Muscle of back (tissue), 11 donors: ENCODE measurements around the gene TRIM44. TPM values are rescaled to one million over a fixed set of nuclear protein-coding genes. Genes with fewer than 3 reads are reported as not detected.
A peak's percentile ranks its signal among the peaks of the same experiment; 100 is the strongest.
"Not testable (repeated sequence)": the region's sequence is repeated elsewhere in the genome, so short reads cannot be mapped to it uniquely, and the experiment has no call there.

Experiments
- DNase-seq, 3 donors: peaks; one replicate each; pipeline versions ENCODE4 v3.0.0 to v3.0.0-alpha.2; 2013
- polyA plus RNA-seq, 10 donors: library from polyadenylated mRNA; unstranded; fragments of 120-200 nt; gene quantifications; one replicate each; pipeline ENCODE4 v1.2.1, GENCODE V29; 2013; ENCODE audit not compliant: insufficient read length in 10 of 10

TRIM44 gene
- polyA plus RNA-seq, 10 donors = 35.9 to 45.9 (median 43.1) TPM

DNA sequence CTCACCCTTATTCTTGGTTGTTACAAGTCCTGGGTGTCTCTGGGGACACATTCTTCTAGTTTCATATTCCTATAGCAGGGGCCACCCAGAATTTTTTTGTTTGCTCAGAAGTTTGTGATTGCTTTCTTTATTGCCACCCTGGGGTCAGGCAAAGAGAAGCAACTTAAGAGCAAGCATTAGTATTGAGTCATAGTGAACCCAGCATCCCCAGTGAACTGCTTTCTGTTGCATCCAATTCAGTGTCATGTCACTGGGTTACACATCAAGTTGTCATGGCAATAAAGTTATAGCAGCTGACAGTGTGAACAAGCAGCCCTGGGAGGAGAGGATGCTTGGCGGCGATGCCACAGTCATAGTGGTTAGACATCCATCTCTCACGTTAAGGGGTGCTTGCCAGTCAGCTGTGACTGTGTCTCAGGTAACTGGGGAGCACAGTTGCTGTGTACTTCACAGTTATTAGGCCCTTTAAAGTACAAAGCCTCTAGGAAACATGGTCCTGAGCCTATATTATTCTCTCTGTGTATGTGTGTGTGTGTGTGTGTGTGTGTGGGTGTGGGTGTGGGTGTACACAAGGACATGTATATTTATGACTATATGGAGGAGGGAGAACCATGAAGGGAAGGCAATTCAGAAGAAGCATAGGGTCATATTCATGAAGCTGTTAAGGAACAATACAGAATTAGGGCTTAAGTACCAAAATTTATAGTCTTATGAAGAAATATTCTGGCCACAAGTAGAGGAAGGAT is 52.5 kb downstream of the TRIM44 start:
- DNase-seq = no peak

DNA sequence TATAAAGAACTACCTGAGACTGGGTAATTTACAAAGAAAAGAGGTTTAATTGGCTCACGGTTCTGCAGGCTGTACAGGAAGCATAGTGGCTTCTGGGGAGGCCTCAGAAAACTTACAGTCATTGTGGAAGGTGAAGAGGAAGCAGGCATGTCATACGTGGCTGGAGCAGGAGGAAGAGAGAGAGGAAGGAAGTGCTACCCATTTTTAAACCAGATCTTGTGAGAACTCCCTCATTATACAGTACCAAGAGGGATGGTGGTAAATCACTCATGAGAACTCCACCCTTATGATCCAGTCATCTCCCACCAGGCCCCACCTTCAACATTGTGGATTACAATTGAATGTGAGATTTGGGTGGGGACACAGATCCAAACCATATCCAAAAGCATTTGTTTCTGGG is 53.1 kb downstream of the TRIM44 start:
- not testable (repeated sequence) for DNase-seq

DNA sequence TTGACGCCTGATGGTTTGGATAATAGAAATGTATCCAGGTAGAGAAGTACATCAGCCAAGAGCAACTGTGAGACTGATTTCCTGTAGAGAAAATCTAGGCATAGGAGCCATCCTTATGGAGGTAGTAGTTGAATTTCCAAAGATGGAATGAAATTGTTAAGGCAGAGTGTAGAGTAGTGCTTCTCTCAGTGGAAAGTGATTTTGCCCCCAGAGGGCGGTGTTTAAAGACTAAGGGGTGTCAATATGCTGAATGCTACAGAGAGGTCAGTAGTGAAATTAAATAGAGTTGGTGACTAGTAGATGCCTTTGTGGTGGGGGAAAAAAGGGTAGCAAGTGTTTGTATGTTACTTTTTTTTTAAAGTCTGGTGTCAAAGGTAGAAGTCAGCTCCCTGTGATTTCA is 54.5 kb downstream of the TRIM44 start:
- DNase-seq = no peak

DNA sequence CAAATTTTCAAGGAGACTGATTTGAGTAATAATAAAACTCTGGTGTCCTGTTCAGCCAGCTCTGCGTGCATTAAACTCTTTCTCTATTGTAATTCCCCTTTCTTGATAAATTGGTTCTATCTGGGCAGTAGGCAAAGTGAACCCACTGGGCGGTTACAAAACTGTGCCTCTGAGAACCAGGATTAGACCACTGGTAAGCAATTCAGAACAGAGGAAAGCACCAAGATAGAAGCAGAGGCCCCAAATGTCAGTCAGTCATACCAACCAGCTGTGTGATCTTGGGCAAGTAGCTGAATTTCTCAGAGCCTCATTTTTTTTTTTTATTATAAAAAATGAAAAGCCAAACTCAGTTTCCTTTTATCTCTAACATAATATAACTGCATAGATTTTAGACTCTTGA is 54.9 kb downstream of the TRIM44 start:
- no peak for DNase-seq

DNA sequence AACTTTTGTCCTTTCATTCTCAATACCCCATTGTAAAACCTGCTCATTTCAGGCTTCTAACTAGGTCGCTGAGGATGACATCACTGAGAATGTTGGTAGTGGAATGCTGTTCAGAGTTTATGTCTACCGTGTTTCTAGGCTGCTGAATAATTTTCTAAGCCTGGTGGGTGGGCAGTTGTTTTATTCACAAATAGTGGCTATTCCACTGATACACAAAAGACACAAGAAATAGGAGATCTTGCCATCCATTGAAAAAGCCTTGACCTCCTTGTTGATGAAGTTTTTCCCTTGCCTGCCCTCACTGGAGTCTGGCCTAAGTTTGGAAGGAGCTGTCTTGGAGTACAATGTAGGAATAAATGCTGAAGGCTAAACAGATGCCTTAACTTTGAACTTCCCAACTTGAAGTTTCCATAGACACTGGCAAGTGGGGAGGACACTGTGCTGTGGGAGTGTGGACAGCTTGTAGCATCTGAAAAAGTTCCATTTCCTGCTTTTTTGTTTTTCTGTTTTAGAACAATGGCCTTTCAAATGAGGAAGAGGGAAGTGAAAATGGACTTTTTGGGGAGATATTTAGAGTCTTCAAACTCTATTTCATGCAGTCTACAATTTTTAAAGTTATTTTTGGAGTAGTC is 59.2 kb downstream of the TRIM44 start:
- DNase-seq = no peak

DNA sequence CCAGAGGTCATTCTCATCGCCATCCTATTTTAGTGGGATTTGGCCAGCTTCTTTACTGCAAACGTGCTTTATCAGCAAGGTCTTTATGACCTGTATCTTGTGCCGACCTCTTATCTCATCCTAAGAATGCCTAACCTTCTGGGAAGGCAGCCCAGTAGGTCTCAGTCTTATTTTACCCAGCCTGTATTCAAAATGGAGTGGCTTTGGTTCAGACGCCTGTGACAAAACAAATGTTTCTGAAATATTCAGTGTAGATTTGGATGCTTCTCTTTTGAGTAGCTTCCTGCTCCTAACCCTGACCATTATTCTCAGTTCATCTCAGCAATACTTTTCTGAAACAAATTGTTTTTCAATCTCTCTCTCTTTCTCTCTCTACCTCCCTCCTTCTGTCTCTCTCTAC is 60.1 kb downstream of the TRIM44 start:
- DNase-seq = no peak

DNA sequence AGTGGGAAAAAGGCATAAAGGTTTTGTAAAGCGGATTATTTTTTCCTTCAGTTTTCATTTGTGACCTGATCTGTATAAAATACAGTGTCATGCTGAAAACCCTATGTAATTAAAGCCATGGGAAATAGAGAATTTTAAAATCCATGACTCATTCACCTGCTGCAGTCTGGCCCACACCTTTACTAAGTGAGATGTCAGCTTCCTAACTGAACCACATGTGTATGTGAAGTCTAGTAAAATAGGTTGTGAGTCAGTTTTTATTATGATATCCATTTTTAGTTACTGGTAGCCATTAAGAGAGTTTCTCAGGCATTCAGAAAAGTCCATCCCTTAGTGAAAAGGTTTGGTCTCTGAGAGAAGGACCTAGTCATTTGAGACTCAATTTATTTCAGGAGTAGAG is 60.9 kb downstream of the TRIM44 start:
- DNase-seq = no peak

DNA sequence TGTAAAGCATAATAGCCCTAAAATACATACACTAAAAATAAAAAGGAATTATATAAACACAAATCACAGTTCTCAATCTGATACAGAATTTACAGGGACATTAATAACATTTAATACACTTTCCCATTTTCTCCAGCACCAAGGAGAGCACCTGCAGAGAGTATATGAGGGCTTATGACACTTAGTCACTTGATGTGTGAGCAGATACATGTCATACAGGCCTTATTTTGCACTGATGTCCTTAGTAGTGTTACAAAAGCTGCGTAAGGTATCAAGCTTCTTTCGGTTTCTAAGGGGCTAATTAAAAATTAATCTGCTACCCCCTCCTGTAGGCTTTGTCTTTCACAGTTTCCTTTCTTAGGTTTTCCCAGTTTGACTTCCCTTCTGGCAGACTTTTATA is 61.3 kb downstream of the TRIM44 start:
- DNase-seq = no peak

DNA sequence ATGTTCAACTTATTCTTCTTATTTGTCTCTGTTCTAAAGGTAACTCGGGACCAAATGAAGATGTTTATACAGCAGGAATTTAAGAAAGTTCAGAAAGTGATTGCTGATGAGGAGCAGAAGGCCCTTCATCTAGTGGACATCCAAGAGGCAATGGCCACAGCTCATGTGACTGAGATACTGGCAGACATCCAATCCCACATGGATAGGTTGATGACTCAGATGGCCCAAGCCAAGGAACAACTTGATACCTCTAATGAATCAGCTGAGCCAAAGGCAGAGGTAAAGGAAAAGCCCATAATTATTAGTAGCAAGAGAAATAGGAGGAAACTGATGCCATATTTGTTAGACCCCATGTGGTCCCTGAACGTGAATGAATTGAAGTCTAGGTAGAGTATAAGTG is 63.3 kb downstream of the TRIM44 start:
- peak in 1 of 3 donors; percentile 27 for DNase-seq

DNA sequence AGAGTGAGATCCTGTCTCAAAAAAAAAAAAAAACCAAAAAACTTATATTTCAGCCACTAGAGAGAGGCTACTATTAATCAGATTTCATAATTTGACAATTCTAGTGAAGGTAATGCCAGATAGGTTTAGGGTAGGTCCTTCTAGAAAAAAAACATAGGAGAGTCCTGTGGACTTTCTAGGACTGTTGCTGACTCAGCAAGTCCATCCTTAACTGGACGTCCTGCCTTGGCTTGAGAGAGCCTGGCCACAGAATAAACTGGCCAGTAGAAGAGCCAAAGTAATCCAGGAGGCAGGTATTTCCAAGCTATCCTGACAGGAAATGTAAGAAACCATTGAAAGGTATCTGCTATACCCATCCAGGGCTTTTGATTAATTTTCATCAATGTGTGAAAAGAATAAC is 64.6 kb downstream of the TRIM44 start:
- no peak for DNase-seq

DNA sequence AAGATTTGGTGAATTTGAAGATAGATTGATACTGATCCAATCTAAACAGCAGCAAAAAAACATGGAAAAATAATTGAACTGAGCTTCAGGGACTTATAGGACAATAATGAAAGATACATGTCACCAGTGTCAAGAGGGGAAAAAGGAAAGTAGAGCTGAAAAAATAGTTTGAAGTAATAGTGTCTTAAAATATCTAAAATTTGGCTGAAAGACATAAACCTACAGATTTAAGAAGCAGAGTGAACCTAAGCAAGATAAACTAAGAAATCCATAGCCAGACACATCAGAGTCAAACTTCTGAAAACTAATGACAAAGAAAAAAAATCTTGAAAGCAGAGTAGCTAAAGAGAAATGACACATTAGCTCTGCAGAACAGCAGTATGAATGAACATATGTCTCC is 67.7 kb downstream of the TRIM44 start:
- DNase-seq = no peak

DNA sequence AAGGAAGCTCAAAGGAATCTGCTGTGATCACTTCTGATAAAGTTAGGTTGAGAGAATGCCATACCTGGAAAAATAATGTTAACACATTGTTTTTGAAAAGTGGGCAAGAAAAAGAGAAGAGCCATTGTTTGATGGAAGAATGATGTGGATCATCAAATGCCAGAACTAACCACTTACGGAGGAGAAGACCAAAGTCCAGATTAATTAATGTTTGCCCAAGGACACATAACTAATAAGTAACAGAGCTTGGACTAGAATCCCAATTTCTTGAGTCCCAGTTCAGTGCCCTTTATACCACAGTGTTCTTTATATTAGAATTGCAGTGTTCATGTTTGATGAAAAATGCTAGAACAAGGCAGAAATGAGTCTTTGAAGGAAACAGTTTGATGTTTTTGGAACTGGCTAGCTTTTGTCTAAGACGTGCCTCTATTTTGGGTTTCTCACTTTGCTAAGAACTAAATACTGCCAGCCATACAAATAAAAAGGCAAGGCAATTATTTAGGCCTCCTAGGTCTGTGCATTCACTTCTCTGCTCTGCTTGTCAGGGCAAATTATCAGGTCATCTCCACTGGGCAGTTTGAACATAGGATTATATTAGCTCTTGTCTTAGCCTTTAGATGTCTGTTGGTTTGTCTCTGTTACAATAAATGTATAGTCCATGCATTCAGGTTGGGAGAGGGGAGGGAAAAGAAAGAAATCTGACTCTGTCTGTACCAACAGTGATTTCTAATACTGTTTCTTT is 72.3 kb downstream of the TRIM44 start:
- no peak for DNase-seq

DNA sequence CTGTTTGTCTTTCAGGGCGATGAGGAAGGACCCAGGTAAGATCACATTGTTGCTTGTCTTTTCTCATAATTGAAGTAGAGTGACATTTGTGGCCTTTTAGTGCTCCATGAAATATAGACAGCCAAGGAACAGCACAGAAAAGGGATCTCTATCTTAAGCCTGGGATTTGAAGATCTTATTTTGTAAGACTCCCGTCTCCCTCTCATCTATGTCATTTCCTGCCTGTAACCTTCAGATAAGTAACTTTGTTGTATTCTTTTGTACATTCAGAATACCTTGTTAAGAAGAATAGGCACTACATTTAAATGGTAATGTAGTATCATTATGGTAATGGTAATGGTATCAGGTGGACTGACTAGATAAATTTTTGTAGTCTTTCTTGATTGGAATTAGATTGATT is 72.8 kb downstream of the TRIM44 start:
- DNase-seq = no peak

DNA sequence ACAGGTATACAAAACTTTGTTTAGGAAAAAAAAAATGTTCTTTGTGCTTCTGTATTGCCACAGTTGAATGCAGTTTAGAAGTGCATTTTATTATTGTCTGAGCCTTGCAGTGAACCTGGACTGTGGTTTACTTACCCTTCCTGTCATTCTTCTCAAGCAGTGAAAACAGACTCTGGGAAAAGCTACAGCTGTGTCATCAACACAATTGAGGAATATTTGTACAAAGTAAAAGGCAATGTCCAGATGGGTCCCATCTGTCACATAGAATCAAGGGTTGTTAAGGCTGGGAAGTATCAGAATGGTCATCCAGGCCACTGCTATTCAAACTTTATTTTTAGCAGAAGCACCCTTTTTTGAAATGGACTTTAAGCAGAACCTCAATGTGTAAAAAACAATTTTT is 73.3 kb downstream of the TRIM44 start:
- no peak for DNase-seq

DNA sequence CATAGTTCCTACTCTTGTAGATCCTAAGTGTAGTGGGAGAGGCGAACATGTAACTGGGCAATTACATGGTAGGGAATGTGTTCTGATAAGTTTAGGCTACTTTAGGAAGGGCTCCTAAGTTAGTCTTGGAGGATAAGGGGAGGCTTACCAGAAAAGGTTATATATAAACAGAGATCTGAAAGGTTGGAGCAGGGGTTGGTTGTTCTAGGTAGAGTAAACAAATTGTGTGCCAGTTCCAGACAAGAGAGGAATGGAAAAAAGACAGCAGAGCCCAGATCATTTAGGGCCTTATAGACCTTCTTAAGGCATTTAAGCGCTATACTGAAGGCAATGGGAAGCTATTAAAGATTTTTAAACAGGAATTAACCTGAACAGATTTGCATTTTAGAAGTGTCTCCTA is 74.4 kb downstream of the TRIM44 start:
- no peak for DNase-seq

DNA sequence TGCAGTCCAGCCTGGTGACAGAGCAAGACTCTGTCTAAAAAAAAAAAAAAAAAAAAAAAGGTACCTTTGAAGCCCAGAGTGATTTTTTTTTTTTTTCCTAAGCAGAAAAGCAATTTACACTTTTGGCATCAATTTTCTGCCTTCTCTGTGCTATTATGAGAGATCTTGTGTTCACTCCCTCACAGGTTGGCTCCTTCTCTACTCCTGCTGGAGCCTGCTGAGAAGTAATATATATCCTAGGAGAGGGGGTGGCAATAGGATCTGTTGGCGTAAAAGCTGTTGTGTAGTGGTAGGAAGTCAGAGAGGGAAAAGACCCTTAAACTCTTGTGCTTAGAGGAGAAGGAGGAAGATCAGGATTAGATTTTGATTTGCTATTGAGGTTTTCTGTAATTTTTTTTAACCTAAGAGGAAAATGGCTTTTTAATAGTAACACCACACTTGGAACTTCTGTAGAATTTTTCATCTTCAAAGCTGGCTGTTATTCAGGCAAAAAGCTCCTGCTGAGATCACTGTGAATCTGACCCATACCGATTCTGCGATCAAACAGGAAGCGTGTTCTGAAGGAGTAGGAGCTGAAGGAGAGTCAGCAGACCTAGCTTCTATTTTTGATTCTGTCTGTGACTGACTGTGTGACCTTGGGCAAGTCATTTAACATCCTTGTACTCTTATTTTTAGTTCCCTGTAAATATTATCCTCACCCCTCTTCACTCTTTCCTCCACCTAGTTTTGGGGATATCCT is 77.7 kb downstream of the TRIM44 start:
- no peak for DNase-seq

DNA sequence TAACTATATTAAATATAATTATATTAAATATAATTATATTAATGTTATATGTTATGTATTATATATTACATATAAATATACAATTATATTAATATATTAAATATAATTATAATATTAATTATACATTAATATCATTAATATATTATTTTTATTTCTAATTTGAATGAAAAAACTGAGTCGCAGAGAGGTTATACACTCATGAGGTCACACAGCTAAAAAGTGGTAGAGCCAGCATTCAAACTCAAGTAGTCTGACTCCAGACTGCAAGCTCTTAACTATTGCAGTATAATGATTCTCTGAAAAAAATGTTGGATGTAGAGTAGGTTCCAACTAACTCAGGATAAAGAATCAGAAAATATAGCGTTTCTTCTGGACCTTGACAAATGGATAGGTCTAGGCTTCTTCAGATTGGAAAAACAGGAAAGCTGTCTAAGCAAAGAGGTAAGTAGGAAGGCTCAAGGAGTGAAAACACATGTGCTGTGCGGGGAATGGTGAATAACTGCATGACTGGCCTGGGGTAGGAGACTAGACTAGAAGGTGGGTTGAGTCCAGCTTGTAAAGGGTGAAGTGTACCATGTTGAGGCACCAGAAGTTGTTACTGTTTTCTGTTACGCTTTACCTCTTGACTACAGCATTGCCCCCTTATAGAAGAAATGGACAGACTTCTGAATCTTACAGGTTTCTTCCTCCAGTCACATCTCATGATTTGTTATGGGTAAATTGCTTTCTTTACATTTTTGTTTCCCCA is 80.3 kb downstream of the TRIM44 start:
- no peak for DNase-seq

DNA sequence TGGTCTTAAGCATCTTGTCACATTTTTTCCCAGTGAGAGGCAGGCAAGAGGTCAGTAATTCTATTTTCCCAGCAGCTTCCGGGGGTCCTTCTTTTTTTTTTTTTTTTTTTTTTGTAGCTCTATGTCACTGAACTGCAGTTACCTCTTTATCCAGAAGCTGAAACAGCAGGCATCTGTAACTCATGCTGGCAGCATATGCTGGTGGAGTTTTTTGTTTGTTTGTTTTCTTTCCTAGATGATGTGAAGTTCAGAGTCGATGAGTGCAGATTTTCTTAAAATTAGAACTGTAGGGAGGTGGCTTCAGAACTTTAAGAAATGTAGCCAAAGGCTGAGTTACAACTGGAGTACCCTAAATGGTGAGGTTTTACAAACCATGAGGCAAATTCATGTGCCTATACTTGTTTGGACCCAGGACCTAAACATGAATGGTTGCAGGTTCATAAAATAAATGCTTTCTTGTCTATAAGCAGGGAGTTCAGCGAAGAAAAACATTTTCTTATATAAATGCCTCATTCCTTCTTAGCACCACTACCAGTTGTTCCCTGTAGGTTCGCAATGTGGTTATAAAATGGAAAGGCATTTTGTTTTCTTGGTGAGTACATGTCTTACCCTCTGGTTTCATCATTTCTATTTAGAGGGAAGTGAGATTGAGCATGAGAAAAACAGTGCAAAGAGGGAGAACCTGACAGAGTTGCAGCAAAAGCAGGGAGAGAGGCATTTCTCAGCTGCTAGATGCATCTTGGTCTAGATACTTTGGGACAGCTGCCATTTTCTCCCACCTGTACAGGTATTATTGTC is 84.0 kb downstream of the TRIM44 start:
- DNase-seq = no peak

DNA sequence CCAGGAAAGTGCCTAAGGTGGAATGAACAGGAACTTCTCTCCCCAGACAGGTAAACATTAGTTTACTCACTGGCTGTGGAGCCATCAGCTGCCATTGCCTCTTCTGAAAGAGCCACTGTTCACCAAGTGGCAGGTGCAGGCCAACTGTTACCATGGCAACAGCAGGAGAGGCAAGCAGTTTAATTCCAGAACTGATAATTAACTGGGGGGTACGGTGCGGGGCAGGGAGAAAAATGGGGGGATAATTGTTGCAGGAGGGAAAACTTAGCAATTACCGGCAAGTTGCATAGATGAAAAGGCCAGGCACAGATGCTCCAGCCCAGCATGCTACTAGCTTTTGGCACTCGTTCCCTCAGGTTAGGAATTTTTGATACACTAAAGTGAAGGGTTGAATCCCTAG is 85.1 kb downstream of the TRIM44 start:
- DNase-seq = no peak

DNA sequence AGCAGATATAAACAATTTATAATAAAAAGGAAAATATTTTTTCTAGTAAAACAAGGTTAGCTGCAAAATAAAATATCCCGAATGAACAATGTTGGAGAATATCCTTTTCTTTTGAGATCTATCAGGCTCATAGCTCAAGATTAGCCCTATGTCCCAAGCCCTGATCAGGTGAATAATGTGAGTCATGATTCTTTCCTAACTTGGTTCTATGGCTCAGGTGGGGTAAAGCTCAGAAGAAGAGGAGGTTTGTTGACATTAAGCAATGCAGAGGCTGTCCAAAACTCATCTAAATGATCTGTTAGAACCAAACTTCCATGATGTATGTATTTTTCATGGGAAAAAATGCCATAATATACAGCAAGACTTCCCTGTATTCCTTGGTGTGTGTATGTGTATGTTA is 86.1 kb downstream of the TRIM44 start:
- no peak for DNase-seq

DNA sequence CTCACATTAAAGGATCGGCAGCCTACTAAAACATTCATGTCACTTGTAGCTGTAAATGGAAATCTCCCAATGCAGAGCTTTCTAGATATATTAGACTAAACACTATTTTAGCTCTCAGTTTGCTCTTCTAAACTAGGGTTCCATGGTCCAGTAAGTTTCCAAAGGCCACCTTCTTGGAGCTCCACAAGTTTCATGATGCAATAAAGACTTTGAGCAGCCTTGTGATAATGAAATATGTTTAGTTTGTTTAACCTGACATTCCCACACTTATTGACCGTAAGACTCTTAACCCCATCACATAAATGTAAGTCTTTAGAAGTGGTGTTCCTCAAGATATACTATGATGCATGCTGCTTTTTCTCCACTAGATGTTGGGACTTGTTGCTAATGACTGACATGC is 87.7 kb downstream of the TRIM44 start:
- no peak for DNase-seq
